Neural cell (in vitro differentiated cells): ENCODE results near the gene CDON. TPM values are rescaled to one million over a fixed set of nuclear protein-coding genes. Genes with fewer than 3 reads are reported as not detected.
A peak's percentile ranks its signal among the peaks of the same experiment; 100 is the strongest.

Source experiments
- H2AFZ ChIP-seq: fragments of 200-600, 300-800 bp; sonication (generic), shearing (Covaris generic); 2 replicates; pipeline ENCODE4 v1.6.0; 2014; ENCODE audit warnings: low read depth, mild to moderate bottlenecking, antibody characterized with exemption, low read length, moderate library complexity
- H3F3A ChIP-seq: fragments of 200-600 bp; shearing (Covaris generic); 2 replicates; pipeline ENCODE4 v1.6.1; 2016; ENCODE audit warnings: mild to moderate bottlenecking, moderate library complexity, mixed read lengths, antibody characterized with exemption, low read length; ENCODE audit not compliant: insufficient read depth, poor library complexity, severe bottlenecking
- H3K27ac ChIP-seq: fragments of 200-600, 300-800 bp; sonication (generic), shearing (Covaris generic); 2 replicates; pipeline ENCODE4 v1.5.1; 2014; ENCODE audit warnings: mild to moderate bottlenecking, low read length, moderate library complexity
- H3K27me3 ChIP-seq: fragments of 300-800, 200-600 bp; sonication (generic), shearing (Covaris generic); 2 replicates; pipeline ENCODE4 v1.6.0; 2014; ENCODE audit warnings: mild to moderate bottlenecking, low read depth, low read length, moderate library complexity; ENCODE audit not compliant: insufficient read depth
- H3K36me3 ChIP-seq: fragments of 300-800, 200-600 bp; sonication (generic), shearing (Covaris generic); 2 replicates; pipeline ENCODE4 v1.5.1; 2014; ENCODE audit warnings: mild to moderate bottlenecking, antibody characterized with exemption, low read length, moderate library complexity; ENCODE audit not compliant: insufficient read depth
- H3K4me2 ChIP-seq: fragments of 300-800, 200-600 bp; sonication (generic), shearing (Covaris generic); 2 replicates; pipeline ENCODE4 v1.6.0; 2014; ENCODE audit warnings: mild to moderate bottlenecking, low read length
- H3K4me3 ChIP-seq: fragments of 300-800, 200-600 bp; sonication (generic), shearing (Covaris generic); 2 replicates; pipeline ENCODE4 v1.5.1; 2014; ENCODE audit warnings: mild to moderate bottlenecking, low read length, moderate library complexity
- H3K79me2 ChIP-seq: fragments of 200-600 bp; shearing (Covaris generic); replicated peaks from 2 replicates; pipeline ENCODE4 v1.6.0; 2014; ENCODE audit warnings: mild to moderate bottlenecking, low read length, moderate library complexity; ENCODE audit not compliant: insufficient read depth
- H3K9ac ChIP-seq: fragments of 300-800, 200-600 bp; sonication (generic), shearing (Covaris generic); 2 replicates; pipeline ENCODE4 v1.6.1; 2016; ENCODE audit warnings: mild to moderate bottlenecking, low read length, mixed read lengths
- H3K9me2 ChIP-seq: fragments of 200-600 bp; shearing (Covaris generic); 2 replicates; pipeline ENCODE4 v1.6.1; 2016; ENCODE audit warnings: mild to moderate bottlenecking, low read length, mixed read lengths; ENCODE audit not compliant: insufficient read depth
- H3K9me3 ChIP-seq: fragments of 200-600, 300-800 bp; sonication (generic), shearing (Covaris generic); 2 replicates; pipeline ENCODE4 v1.6.1; 2016; ENCODE audit warnings: mild to moderate bottlenecking, mixed run types, low read length, moderate library complexity, mixed read lengths
- H4K20me1 ChIP-seq: fragments of 200-600 bp; shearing (Covaris generic); 2 replicates; pipeline ENCODE4 v1.6.1; 2016; ENCODE audit warnings: mild to moderate bottlenecking, mixed run types; ENCODE audit not compliant: insufficient read depth
- CTCF ChIP-seq: fragments of 450-650 bp; IDR thresholded peaks from 2 replicates; pipeline ENCODE4 v1.5.1; 2014; ENCODE audit warnings: antibody characterized with exemption, mild to moderate bottlenecking, moderate library complexity; ENCODE audit not compliant: poor library complexity, severe bottlenecking
- EP300 ChIP-seq: fragments of 450-650 bp; conservative IDR thresholded peaks from 2 replicates; pipeline ENCODE4 v1.6.1; 2014; ENCODE audit warnings: antibody characterized with exemption, mild to moderate bottlenecking, moderate library complexity; ENCODE audit not compliant: poor library complexity, severe bottlenecking
- EZH2 ChIP-seq: fragments of 200-600, 300-800 bp; shearing (Covaris generic), sonication (generic); IDR thresholded peaks from 2 replicates; pipeline ENCODE4 v1.6.1; 2014; ENCODE audit warnings: antibody characterized with exemption, low read length, borderline replicate concordance, mild to moderate bottlenecking; ENCODE audit not compliant: insufficient read depth, poor library complexity, severe bottlenecking
- POLR2AphosphoS5 ChIP-seq: IDR thresholded peaks from 2 replicates; pipeline ENCODE4 v1.6.1; 2012
- RAD21 ChIP-seq: fragments of 450-650 bp; conservative IDR thresholded peaks from 2 replicates; pipeline ENCODE4 v1.6.1; 2014; ENCODE audit warnings: antibody characterized with exemption, mild to moderate bottlenecking, moderate library complexity
- REST ChIP-seq: IDR thresholded peaks from 2 replicates; pipeline ENCODE4 v1.6.1; 2012; ENCODE audit warnings: borderline replicate concordance
- SMC3 ChIP-seq: fragments of 450-650 bp; conservative IDR thresholded peaks from 2 replicates; pipeline ENCODE4 v1.6.1; 2014; ENCODE audit warnings: antibody characterized with exemption, mild to moderate bottlenecking, moderate library complexity; ENCODE audit not compliant: poor library complexity
- TAF1 ChIP-seq: IDR thresholded peaks from 2 replicates; pipeline ENCODE4 v1.6.1; 2012; ENCODE audit warnings: low read depth
- polyA plus RNA-seq: library from polyadenylated mRNA; depleted of rRNA; stranded (reverse); fragments of >200 nt; gene quantifications from 2 replicates; pipeline ENCODE4 v1.2.3, GENCODE V29; 2014

The CDON gene
- polyA plus RNA-seq, 1 donor from 2014 or later: 44.1 TPM

GRCh38 chr11:126059238-126059781 is 3.4 kb downstream of the CDON start:
- Histone ChIP-seq H3K4me3 (peak overlapping the region; percentile 87), H3K9me3 (no peaks in the 10 kb centered on the region), H3K79me2 (peaks cover 63% of the 10 kb centered on the region)

GRCh38 chr11:126058105-126058874 is 4.4 kb downstream of the CDON start:
- H3F3A ChIP-seq: no peaks in the 10 kb centered on the region
- H3K79me2 ChIP-seq: peaks cover 73% of the 10 kb centered on the region
- H3K27me3 ChIP-seq: no peaks in the 10 kb centered on the region
- H3K9ac ChIP-seq: no peak overlapping the region
- no peaks in the 10 kb centered on the region for H3K36me3 ChIP-seq
- peak overlapping the region; percentile 76 for H3K4me2 ChIP-seq
- H3K27ac ChIP-seq: no peak overlapping the region
- no peaks in the 10 kb centered on the region for H3K9me2 ChIP-seq
- no peaks in the 10 kb centered on the region for H4K20me1 ChIP-seq
- no peak overlapping the region for H2AFZ ChIP-seq
- H3K9me3 ChIP-seq: no peaks in the 10 kb centered on the region
- H3K4me3 ChIP-seq: peak overlapping the region; percentile 87
- TF ChIP-seq POLR2AphosphoS5 (no peak), RAD21 (no peak), REST (no peak), TAF1 (no peak), EP300 (no peak), EZH2 (no peak), SMC3 (no peak)

More at GRCh38 chr11:126059238-126059781, 3.4 kb downstream of the CDON start:
- Histone ChIP-seq H2AFZ (no peak overlapping the region), H3K9ac (peak overlapping the region; percentile 89), H4K20me1 (no peaks in the 10 kb centered on the region), H3K36me3 (no peaks in the 10 kb centered on the region), H3K27ac (peak overlapping the region; percentile 88), H3F3A (no peaks in the 10 kb centered on the region), H3K9me2 (no peaks in the 10 kb centered on the region), H3K27me3 (no peaks in the 10 kb centered on the region), H3K4me2 (peak overlapping the region; percentile 83)
- TF ChIP-seq REST (peak; percentile 37), TAF1 (no peak), CTCF (no peak), POLR2AphosphoS5 (no peak), SMC3 (no peak), RAD21 (no peak)
